H1 (cell line): ENCODE results near the gene CCNL2. TPM values are rescaled to one million over a fixed set of nuclear protein-coding genes. Genes with fewer than 3 reads are reported as not detected.

Source experiments
- CTCF ChIA-PET: fragments of 300-600 bp; sonication (Branson Sonifier 250); formaldehyde crosslinking; loops from one replicate; lab custom pipeline; 2021; ENCODE audit not compliant: partially characterized antibody; lab: Charles Lee
- POLR2A ChIA-PET: fragments of 300-600 bp; sonication (Branson Sonifier 250); formaldehyde crosslinking; loops from one replicate; lab custom pipeline; 2021; ENCODE audit warnings: inconsistent platforms; ENCODE audit not compliant: partially characterized antibody; lab: Charles Lee
- DNase-seq, 2 experiments: peaks; one replicate each; pipeline versions ENCODE4 v3.0.0 to v3.0.0-alpha.2; 2010 to 2022; ENCODE audit warnings: low spot score in 2 of 2, low read depth in 1 of 2, mixed read lengths in 1 of 2
- FAIRE-seq: peaks from 2 replicates; lab custom pipeline; 2011; peaks lifted over from hg19 to GRCh38; lab: Jason Lieb, UNC
- H2AFZ ChIP-seq: 2 replicates; pipeline ENCODE4 v1.8.1; 2012; ENCODE audit warnings: low read length, inconsistent platforms
- H2AK5ac ChIP-seq: 2 replicates; pipeline ENCODE4 v1.6.1; 2013; ENCODE audit warnings: low read depth, low read length
- H2BK120ac ChIP-seq: replicated peaks from 2 replicates; pipeline ENCODE3; 2013; ENCODE audit warnings: low read depth, low read length, inconsistent platforms
- H2BK12ac ChIP-seq: 2 replicates; pipeline ENCODE4 v1.6.1; 2013; ENCODE audit warnings: low read depth, low read length
- H2BK15ac ChIP-seq: 2 replicates; pipeline ENCODE4 v1.6.1; 2013; ENCODE audit warnings: low read length
- H2BK20ac ChIP-seq: 2 replicates; pipeline ENCODE4 v1.6.1; 2013; ENCODE audit warnings: low read length
- H2BK5ac ChIP-seq: 2 replicates; pipeline ENCODE4 v1.6.1; 2013; ENCODE audit warnings: low read depth, low read length
- H3K14ac ChIP-seq: 2 replicates; pipeline ENCODE4 v1.6.1; 2013; ENCODE audit warnings: inconsistent platforms; ENCODE audit not compliant: insufficient read length
- H3K18ac ChIP-seq: 2 replicates; pipeline ENCODE4 v1.6.1; 2013; ENCODE audit warnings: low read length; ENCODE audit errors: extremely low read depth
- H3K23ac ChIP-seq: 2 replicates; pipeline ENCODE4 v1.6.1; 2013; ENCODE audit warnings: inconsistent platforms; ENCODE audit not compliant: insufficient read length
- H3K23me2 ChIP-seq: 2 replicates; pipeline ENCODE4 v1.6.1; 2013; ENCODE audit warnings: low read depth, low read length
- H3K27ac ChIP-seq: 2 replicates; pipeline ENCODE4 v1.6.1; 2011; ENCODE audit warnings: low read depth, low read length, inconsistent platforms
- H3K27me3 ChIP-seq, 4 experiments: replicated peaks in 1 of 4; 1 replicate in 1 of 4; 2 replicates in 3 of 4; pipeline versions ENCODE4 v1.6.1 to v1.8.1; 2011 to 2013; ENCODE audit warnings: low read length in 3 of 4, mild to moderate bottlenecking in 3 of 4, inconsistent platforms in 2 of 4, mixed read lengths in 2 of 4, moderate library complexity in 1 of 4; ENCODE audit not compliant: control insufficient read depth in 3 of 4, insufficient read depth in 3 of 4; ENCODE audit errors: extremely low read depth in 1 of 4
- H3K36me3 ChIP-seq, 4 experiments: 2 replicates each; pipeline versions ENCODE4 v1.6.1 to v1.8.1; 2011 to 2013; ENCODE audit warnings: mild to moderate bottlenecking in 4 of 4, low read length in 3 of 4, moderate library complexity in 2 of 4, control low read depth in 1 of 4, inconsistent platforms in 1 of 4; ENCODE audit not compliant: insufficient read depth in 4 of 4, control insufficient read depth in 2 of 4
- H3K4ac ChIP-seq: replicated peaks from 2 replicates; pipeline ENCODE3; 2013; ENCODE audit warnings: low read length, low read depth, mixed read lengths, inconsistent platforms; ENCODE audit not compliant: insufficient read length
- H3K4me1 ChIP-seq, 4 experiments: replicated peaks in 1 of 4; 1 replicate in 1 of 4; 2 replicates in 3 of 4; pipeline versions ENCODE4 v1.6.1 to v1.8.1; 2011 to 2013; ENCODE audit warnings: low read length in 3 of 4, inconsistent platforms in 2 of 4, mixed read lengths in 1 of 4; ENCODE audit not compliant: insufficient read depth in 4 of 4, control insufficient read depth in 3 of 4
- H3K4me2 ChIP-seq, 2 experiments: 2 replicates each; pipeline versions ENCODE4 v1.6.1 to v1.8.1; 2011 to 2013; ENCODE audit warnings: low read depth in 2 of 2, low read length in 2 of 2, control low read depth in 1 of 2, inconsistent platforms in 1 of 2, mild to moderate bottlenecking in 1 of 2; ENCODE audit not compliant: insufficient read depth in 1 of 2
- H3K4me3 ChIP-seq, 4 experiments: fragments of 200-600, 300-600 bp in 1 of 4; sonication (generic), shearing (Covaris generic), sonication (Bioruptor Twin) in 1 of 4; 2 replicates each; pipeline versions ENCODE4 v1.5.1 to v1.8.1; 2011 to 2016; ENCODE audit warnings: low read length in 4 of 4, low read depth in 3 of 4, control low read depth in 2 of 4, inconsistent platforms in 2 of 4, mild to moderate bottlenecking in 2 of 4, mixed read lengths in 1 of 4, moderate library complexity in 1 of 4; ENCODE audit not compliant: insufficient read depth in 2 of 4; ENCODE audit errors: extremely low read depth in 1 of 4
- H3K56ac ChIP-seq: replicated peaks from 2 replicates; pipeline ENCODE3; 2013; ENCODE audit warnings: low read depth, mild to moderate bottlenecking, mixed read lengths, low read length, inconsistent platforms; ENCODE audit not compliant: insufficient read length
- H3K79me1 ChIP-seq: 2 replicates; pipeline ENCODE4 v1.6.1; 2013; ENCODE audit warnings: low read depth, low read length, control low read depth
- H3K79me2 ChIP-seq, 2 experiments: 2 replicates each; pipeline versions ENCODE4 v1.6.1 to v1.8.1; 2012 to 2013; ENCODE audit warnings: low read length in 2 of 2, mild to moderate bottlenecking in 2 of 2, inconsistent platforms in 1 of 2; ENCODE audit not compliant: insufficient read depth in 2 of 2, control insufficient read depth in 1 of 2
- H3K9ac ChIP-seq, 4 experiments: replicated peaks in 1 of 4; 1 replicate in 1 of 4; 2 replicates in 3 of 4; pipeline versions ENCODE4 v1.6.1 to v1.8.1; 2011 to 2013; ENCODE audit warnings: low read depth in 3 of 4, low read length in 3 of 4, control low read depth in 2 of 4, mild to moderate bottlenecking in 2 of 4, moderate library complexity in 2 of 4, inconsistent platforms in 1 of 4; ENCODE audit errors: extremely low read depth in 1 of 4
- H3K9me3 ChIP-seq, 2 experiments: 2 replicates each; pipeline versions ENCODE4 v1.6.1 to v1.8.1; 2012 to 2013; ENCODE audit warnings: mild to moderate bottlenecking in 2 of 2, moderate library complexity in 2 of 2, control low read depth in 1 of 2, inconsistent platforms in 1 of 2, low read depth in 1 of 2, low read length in 1 of 2, mixed read lengths in 1 of 2; ENCODE audit not compliant: insufficient read depth in 2 of 2
- H4K20me1 ChIP-seq, 2 experiments: replicated peaks in 1 of 2; 2 replicates each; pipeline versions ENCODE3 to v1.8.1; 2011 to 2013; ENCODE audit warnings: inconsistent platforms in 2 of 2, low read length in 2 of 2, mild to moderate bottlenecking in 1 of 2; ENCODE audit not compliant: insufficient read depth in 2 of 2, control insufficient read depth in 1 of 2
- H4K5ac ChIP-seq: 2 replicates; pipeline ENCODE4 v1.6.1; 2013; ENCODE audit warnings: low read length, low read depth, mixed read lengths, inconsistent platforms; ENCODE audit not compliant: insufficient read length
- H4K8ac ChIP-seq: 2 replicates; pipeline ENCODE4 v1.8.0; 2013; ENCODE audit warnings: mild to moderate bottlenecking, moderate library complexity, low read length, inconsistent platforms; ENCODE audit not compliant: insufficient read depth; ENCODE audit errors: extremely low read depth
- H4K91ac ChIP-seq: replicated peaks from 2 replicates; pipeline ENCODE3; 2013; ENCODE audit warnings: low read length, mixed read lengths, inconsistent platforms; ENCODE audit not compliant: insufficient read length
- CREB1 ChIP-seq: IDR thresholded peaks from 2 replicates; pipeline ENCODE4 v1.6.1; 2012; ENCODE audit warnings: inconsistent platforms
- NANOG ChIP-seq: IDR thresholded peaks from 2 replicates; pipeline ENCODE4 v1.6.1; 2011; ENCODE audit warnings: low read length, low read depth, mild to moderate bottlenecking, inconsistent platforms; ENCODE audit not compliant: insufficient read depth, poor library complexity, severe bottlenecking
- SP4 ChIP-seq: IDR thresholded peaks from 2 replicates; pipeline ENCODE4 v1.6.1; 2012; ENCODE audit warnings: low read length, inconsistent platforms
- WGBS, 2 experiments: shearing (Covaris generic) in 1 of 2; methylation state at CpG; one replicate each; pipeline versions ENCODE4 v1.1.6 to v1.1.7; 2013 to 2015; ENCODE audit warnings: low lambda C conversion rate in 2 of 2, mixed read lengths in 2 of 2, inconsistent platforms in 1 of 2, low coverage in 1 of 2, missing lambda C conversion rate in 1 of 2; ENCODE audit not compliant: insufficient replicate concordance in 2 of 2, insufficient coverage in 1 of 2, insufficient read length in 1 of 2; ENCODE audit errors: extremely low coverage in 1 of 2, missing lambda C conversion rate in 1 of 2; 5-methylcytosine and 5-hydroxymethylcytosine counted together
- polyA plus RNA-seq, 7 experiments: library from polyadenylated mRNA; depleted of rRNA in 3 of 7; stranded (reverse) in 5 of 7; unstranded in 2 of 7; fragments of >200 nt in 5 of 7; fragments of 200-250 nt in 2 of 7; gene quantifications; 1 replicate in 5 of 7; 2 replicates in 1 of 7; 4 replicates in 1 of 7; pipeline versions ENCODE4 v1.2.1 to v1.2.3, GENCODE V29; 2011 to 2013; ENCODE audit warnings: missing spikeins in 2 of 7, mixed read lengths in 2 of 7
- total RNA-seq: library from RNA; stranded (reverse); fragmentation: NEBNext Ultra II Directional; extraction: Animal tissue kit (Norgen Biotek cat#: 25700); gene quantifications from 2 replicates; pipeline ENCODE4 v1.2.1, GENCODE V29; 2021

The CCNL2 gene
- total and polyA plus RNA-seq, 2 of the 8 experiments (the other 6 are each of a cell fraction or from before 2014, with no cell fraction given), result 79.8 to 120 TPM

DNA sequence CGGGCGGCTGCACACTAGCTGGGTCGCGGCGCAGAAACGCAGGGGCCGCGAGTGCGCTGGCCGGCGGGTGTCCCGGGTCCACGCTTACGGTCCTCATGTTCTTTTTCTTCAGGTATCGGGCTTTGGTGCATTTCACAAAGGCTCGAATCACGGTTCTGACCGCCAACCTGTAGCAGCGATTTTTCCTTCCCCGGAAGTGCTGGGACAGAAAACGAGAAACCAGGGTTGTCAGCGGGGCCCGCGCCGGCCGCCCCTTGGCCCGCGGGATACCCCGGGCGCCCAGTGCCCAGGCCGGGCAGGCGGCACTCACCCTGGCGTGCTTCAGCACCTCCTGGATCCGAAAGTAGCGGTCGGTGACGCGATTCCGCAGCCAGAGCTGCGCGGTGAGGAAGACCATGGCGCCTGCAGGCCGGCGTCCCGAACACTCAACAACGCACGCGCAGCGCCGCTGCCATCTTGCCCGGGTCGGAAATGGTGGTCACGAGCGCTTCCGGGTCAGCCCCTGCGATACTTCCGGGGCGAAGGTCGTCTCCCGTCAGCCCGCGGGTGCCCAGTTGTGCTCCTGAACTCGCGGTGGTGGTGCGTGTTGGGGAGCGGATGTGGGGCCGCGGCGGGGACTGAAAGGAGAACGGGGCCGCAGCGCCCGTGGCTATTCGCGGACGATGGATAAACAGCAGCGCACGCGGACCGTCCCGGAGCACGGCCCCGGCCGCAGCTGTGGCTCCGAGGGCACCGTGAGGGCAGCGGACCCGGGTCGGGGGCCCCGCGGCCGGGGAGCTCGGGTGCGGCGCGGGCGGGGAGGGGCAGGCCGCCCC is 7.9 kb upstream of the CCNL2 start, which contains the start of gene MRPL20:
MRPL20 (minus strand) TSS at position 473 of the 815 bp plus-strand sequence; CDS start at position 397, 76 bp downstream.
- H3K56ac ChIP-seq, result peak within 1 kb of the TSS; percentile 92
- peaks cover 14 to 36% of the 10 kb centered on the region in 2 experiments for H3K79me2 ChIP-seq
- ChIA-PET POLR2A (interaction anchor here (0.6 to 27.7 kb wide), 20 partner anchors 9 to 163 kb away, joined by 3 to 719 read pairs (median 3); partner anchors contain the start of genes ANKRD65, AURKAIP1, C1QTNF12 and CCNL2), CTCF (interaction anchor here (1.0 to 2.9 kb wide), 11 partner anchors 8 to 98 kb away, joined by 3 to 17 read pairs (median 5); partner anchors contain the start of gene CCNL2)
- H3K36me3 ChIP-seq, result peaks cover 13 to 50% (median 22%) of the 10 kb centered on the region in 4 experiments
- peaks cover 8 to 18% (median 14%) of the 10 kb centered on the region in 4 experiments for H3K4me1 ChIP-seq
- H3K4me2 ChIP-seq, result peak within 1 kb of the TSS; percentile 75 to 86
- H4K5ac ChIP-seq, result peak within 1 kb of the TSS; percentile 93
- H3K23ac ChIP-seq, result no peak within 1 kb of the TSS
- peak within 1 kb of the TSS; percentile 94 for H3K27ac ChIP-seq
- H4K20me1 ChIP-seq, result peaks cover 2 to 10% of the 10 kb centered on the region in 2 experiments
- peaks cover 5% of the 10 kb centered on the region; the same call in 1 of the 2 replicates for H3K23me2 ChIP-seq
- peak within 1 kb of the TSS; percentile 88 for H2BK5ac ChIP-seq
- peaks cover 7% of the 10 kb centered on the region for H3K79me1 ChIP-seq
- H2BK12ac ChIP-seq, result peak within 1 kb of the TSS; percentile 39; the same call in 1 of the 2 replicates
- 0 out of 2 replicates have a peak within 1 kb of the TSS, but pooled peaks have one; percentile 24 for H2AK5ac ChIP-seq
- no peak within 1 kb of the TSS for H3K14ac ChIP-seq
- no peak for FAIRE-seq
- peak within 1 kb of the TSS; percentile 98 for H4K91ac ChIP-seq
- H2AFZ ChIP-seq, result no peak within 1 kb of the TSS
- no peak within 1 kb of the TSS for H2BK15ac ChIP-seq
- peak within 1 kb of the TSS; percentile 96 for H3K4ac ChIP-seq
- no peak within 1 kb of the TSS for H2BK20ac ChIP-seq
- peak within 1 kb of the TSS; percentile 99 for H4K8ac ChIP-seq
- peaks cover under 1 to 5% of the 10 kb centered on the region in 2 experiments; a peak in 1 of 4 replicates for H3K9me3 ChIP-seq
- peak; percentile 61 to 93 for DNase-seq
- peak within 1 kb of the TSS; percentile 96 for H3K18ac ChIP-seq
- WGBS, 2 experiments, result 1% methylated on average over 63 of the region's 98 CpGs; no CpG with 5 or more reads in 1 of the 2 experiments
- peak within 1 kb of the TSS; percentile 91 to 99 (median 93) for H3K4me3 ChIP-seq
- no peaks in the 10 kb centered on the region for H3K27me3 ChIP-seq
- peak within 1 kb of the TSS; percentile 90 to 96 (median 92) for H3K9ac ChIP-seq
- H2BK120ac ChIP-seq, result no peak within 1 kb of the TSS
- TF ChIP-seq SP4 (no peak), NANOG (no peak), CREB1 (peak; percentile 60)
